HEK293 (cell line): ENCODE measurements around the gene HIPK4.

Source experiments
- KLF1 ChIP-seq: fragments of 450-650 bp; formaldehyde crosslinking; IDR thresholded peaks from 2 replicates; pipeline ENCODE4 v1.5.1; 2016; ENCODE audit warnings: missing biosample characterization, missing genetic modification characterization
- KLF17 ChIP-seq: fragments of 450-650 bp; formaldehyde crosslinking; IDR thresholded peaks from 2 replicates; pipeline ENCODE4 v1.5.1; 2016; ENCODE audit warnings: missing biosample characterization, missing genetic modification characterization
- KLF9 ChIP-seq: fragments of 450-650 bp; formaldehyde crosslinking; IDR thresholded peaks from 2 replicates; pipeline ENCODE4 v1.5.1; 2016; ENCODE audit warnings: missing biosample characterization, missing genetic modification characterization, low read depth
- OSR2 ChIP-seq: fragments of 450-650 bp; formaldehyde crosslinking; IDR thresholded peaks from 2 replicates; pipeline ENCODE4 v1.5.1; 2016; ENCODE audit warnings: missing biosample characterization, missing genetic modification characterization
- PRDM6 ChIP-seq: fragments of 450-650 bp; formaldehyde crosslinking; IDR thresholded peaks from 2 replicates; pipeline ENCODE4 v1.5.1; 2017; ENCODE audit warnings: missing biosample characterization, missing genetic modification characterization
- RBAK ChIP-seq: fragments of 450-650 bp; formaldehyde crosslinking; IDR thresholded peaks from 2 replicates; pipeline ENCODE4 v1.5.1; 2016; ENCODE audit warnings: missing biosample characterization, missing genetic modification characterization
- SCRT2 ChIP-seq: fragments of 450-650 bp; formaldehyde crosslinking; IDR thresholded peaks from 2 replicates; pipeline ENCODE4 v1.5.1; 2016; ENCODE audit warnings: missing biosample characterization, missing genetic modification characterization
- ZBTB20 ChIP-seq: fragments of 450-650 bp; formaldehyde crosslinking; IDR thresholded peaks from 2 replicates; pipeline ENCODE4 v1.5.1; 2016; ENCODE audit warnings: missing biosample characterization, missing genetic modification characterization
- ZBTB48 ChIP-seq: fragments of 450-650 bp; formaldehyde crosslinking; IDR thresholded peaks from 2 replicates; pipeline ENCODE4 v1.5.1; 2016; ENCODE audit warnings: missing biosample characterization, missing genetic modification characterization
- ZFP3 ChIP-seq: fragments of 450-650 bp; formaldehyde crosslinking; IDR thresholded peaks from 2 replicates; pipeline ENCODE4 v1.5.1; 2016; ENCODE audit warnings: low read depth, missing biosample characterization, missing genetic modification characterization
- ZNF157 ChIP-seq: fragments of 450-650 bp; formaldehyde crosslinking; IDR thresholded peaks from 2 replicates; pipeline ENCODE4 v1.5.1; 2016; ENCODE audit warnings: missing biosample characterization, missing genetic modification characterization
- ZNF202 ChIP-seq: fragments of 450-650 bp; formaldehyde crosslinking; IDR thresholded peaks from 2 replicates; pipeline ENCODE4 v1.5.1; 2016; ENCODE audit warnings: missing biosample characterization, missing genetic modification characterization, borderline replicate concordance
- ZNF211 ChIP-seq: fragments of 450-650 bp; formaldehyde crosslinking; IDR thresholded peaks from 2 replicates; pipeline ENCODE4 v1.5.1; 2016; ENCODE audit warnings: low read depth, missing biosample characterization, missing genetic modification characterization
- ZNF223 ChIP-seq: fragments of 450-650 bp; formaldehyde crosslinking; IDR thresholded peaks from 2 replicates; pipeline ENCODE4 v1.5.1; 2016; ENCODE audit warnings: missing biosample characterization, missing genetic modification characterization
- ZNF292 ChIP-seq: fragments of 450-650 bp; formaldehyde crosslinking; IDR thresholded peaks from 2 replicates; pipeline ENCODE4 v1.5.1; 2016; ENCODE audit warnings: low read depth, missing biosample characterization, missing genetic modification characterization, borderline replicate concordance
- ZNF366 ChIP-seq: fragments of 450-650 bp; formaldehyde crosslinking; conservative IDR thresholded peaks from 2 replicates; pipeline ENCODE4 v1.5.1; 2016; ENCODE audit warnings: missing biosample characterization, missing genetic modification characterization
- ZNF416 ChIP-seq: fragments of 450-650 bp; formaldehyde crosslinking; IDR thresholded peaks from 2 replicates; pipeline ENCODE4 v1.5.1; 2016; ENCODE audit warnings: missing biosample characterization, missing genetic modification characterization
- ZNF549 ChIP-seq: fragments of 450-650 bp; IDR thresholded peaks from 2 replicates; pipeline ENCODE4 v1.5.1; 2018; ENCODE audit warnings: missing biosample characterization, missing genetic modification characterization, mild to moderate bottlenecking, inconsistent platforms, moderate library complexity
- ZNF555 ChIP-seq: fragments of 450-650 bp; formaldehyde crosslinking; conservative IDR thresholded peaks from 2 replicates; pipeline ENCODE4 v1.5.1; 2017; ENCODE audit warnings: missing biosample characterization, mild to moderate bottlenecking, missing genetic modification characterization, inconsistent platforms
- ZNF561 ChIP-seq: fragments of 450-650 bp; IDR thresholded peaks from 2 replicates; pipeline ENCODE4 v1.5.1; 2018; ENCODE audit warnings: missing biosample characterization, missing genetic modification characterization, borderline replicate concordance
- ZNF585B ChIP-seq: fragments of 450-650 bp; formaldehyde crosslinking; IDR thresholded peaks from 2 replicates; pipeline ENCODE4 v1.5.1; 2016; ENCODE audit warnings: missing biosample characterization, missing genetic modification characterization
- ZNF621 ChIP-seq: fragments of 450-650 bp; formaldehyde crosslinking; IDR thresholded peaks from 2 replicates; pipeline ENCODE4 v1.5.1; 2017; ENCODE audit warnings: missing biosample characterization, missing genetic modification characterization
- ZNF639 ChIP-seq: fragments of 450-650 bp; formaldehyde crosslinking; IDR thresholded peaks from 2 replicates; pipeline ENCODE4 v1.5.1; 2016; ENCODE audit warnings: missing biosample characterization, missing genetic modification characterization
- ZNF654 ChIP-seq: fragments of 450-650 bp; formaldehyde crosslinking; IDR thresholded peaks from 2 replicates; pipeline ENCODE4 v1.5.1; 2016; ENCODE audit warnings: low read depth, missing biosample characterization, missing genetic modification characterization
- ZNF660 ChIP-seq: fragments of 450-650 bp; IDR thresholded peaks from 2 replicates; pipeline ENCODE4 v1.5.1; 2018; ENCODE audit warnings: missing biosample characterization, mild to moderate bottlenecking, missing genetic modification characterization
- ZNF692 ChIP-seq: fragments of 450-650 bp; formaldehyde crosslinking; IDR thresholded peaks from 2 replicates; pipeline ENCODE4 v1.5.1; 2016; ENCODE audit warnings: missing biosample characterization, missing genetic modification characterization
- ZNF701 ChIP-seq: fragments of 450-650 bp; formaldehyde crosslinking; IDR thresholded peaks from 2 replicates; pipeline ENCODE4 v1.5.1; 2016; ENCODE audit warnings: missing biosample characterization, missing genetic modification characterization
- ZNF704 ChIP-seq: fragments of 450-650 bp; formaldehyde crosslinking; IDR thresholded peaks from 2 replicates; pipeline ENCODE4 v1.5.1; 2016; ENCODE audit warnings: missing biosample characterization, missing genetic modification characterization
- ZNF792 ChIP-seq: fragments of 450-650 bp; formaldehyde crosslinking; IDR thresholded peaks from 2 replicates; pipeline ENCODE4 v1.5.1; 2016; ENCODE audit warnings: missing biosample characterization, missing genetic modification characterization
- ZNF837 ChIP-seq: fragments of 450-650 bp; formaldehyde crosslinking; IDR thresholded peaks from 2 replicates; pipeline ENCODE4 v1.5.1; 2016; ENCODE audit warnings: missing biosample characterization, missing genetic modification characterization
- ZNF843 ChIP-seq: fragments of 450-650 bp; formaldehyde crosslinking; IDR thresholded peaks from 2 replicates; pipeline ENCODE4 v1.5.1; 2016; ENCODE audit warnings: missing biosample characterization, missing genetic modification characterization
- ZSCAN23 ChIP-seq: fragments of 450-650 bp; formaldehyde crosslinking; IDR thresholded peaks from 2 replicates; pipeline ENCODE4 v1.5.1; 2016; ENCODE audit warnings: missing biosample characterization, missing genetic modification characterization
- ZSCAN4 ChIP-seq: fragments of 450-650 bp; formaldehyde crosslinking; IDR thresholded peaks from 2 replicates; pipeline ENCODE4 v1.5.1; 2017; ENCODE audit warnings: missing biosample characterization, missing genetic modification characterization
- ZSCAN5A ChIP-seq: fragments of 450-650 bp; formaldehyde crosslinking; IDR thresholded peaks from 2 replicates; pipeline ENCODE4 v1.5.1; 2016; ENCODE audit warnings: missing biosample characterization, missing genetic modification characterization

HIPK4 gene

GRCh38 chr19:40419066-40419612 is 29.2 kb upstream of the HIPK4 start (continued):
- TF ChIP-seq ZNF837 (tag by site-specific recombination) (no peak), ZNF639 (tag by site-specific recombination) (no peak), ZNF292 (no peak), ZNF701 (tag by site-specific recombination) (no peak), ZNF211 (tag by site-specific recombination) (no peak), ZNF555 (tag by site-specific recombination) (no peak), ZNF704 (tag by site-specific recombination) (no peak), PRDM6 (tag by site-specific recombination) (no peak), SCRT2 (no peak), ZSCAN4 (tag by site-specific recombination) (peak; percentile 86), ZNF223 (tag by site-specific recombination) (no peak), ZNF549 (tag by site-specific recombination) (no peak), ZSCAN23 (tag by site-specific recombination) (no peak), ZNF416 (tag by site-specific recombination) (no peak), ZNF202 (tag by site-specific recombination) (no peak), ZBTB20 (tag by site-specific recombination) (no peak), ZNF366 (peak; percentile 69), ZNF692 (tag by site-specific recombination) (no peak), ZSCAN5A (tag by site-specific recombination) (no peak), ZNF792 (tag by site-specific recombination) (0 out of 2 replicates have a peak, but pooled peaks have one; percentile 17), ZNF157 (tag by site-specific recombination) (no peak), ZNF654 (tag by site-specific recombination) (no peak), KLF9 (tag by site-specific recombination) (no peak), RBAK (no peak), ZNF843 (tag by site-specific recombination) (no peak), ZNF621 (tag by site-specific recombination) (no peak), ZBTB48 (peak; percentile 84), ZNF585B (tag by site-specific recombination) (no peak), ZNF561 (tag by site-specific recombination) (no peak), ZNF660 (tag by site-specific recombination) (no peak), KLF1 (tag by site-specific recombination) (no peak), OSR2 (tag by site-specific recombination) (no peak), ZFP3 (tag by site-specific recombination) (no peak), KLF17 (tag by site-specific recombination) (no peak)
